Activated CD8-positive, alpha-beta memory T cell treated with anti-CD3 and anti-CD28 coated beads for 24 hours (primary cell): ENCODE data around the gene NXF2.
"Not testable (repeated sequence)": the region's sequence is repeated elsewhere in the genome, so short reads cannot be mapped to it uniquely, and the experiment has no call there.

Source experiments
- DNase-seq: peaks from one replicate; pipeline ENCODE4 v3.0.0-alpha.2; 2020

Gene NXF2

GRCh38 chrX:102246893-102247292 lies at the start of gene NXF2:
NXF2 (plus strand) TSS chrX:102247167; CDS start chrX:102307079, 59,912 bp downstream.
- DNase-seq = not testable (repeated sequence)

- DNase-seq = not testable (repeated sequence)
Observed at GRCh38 chrX:102207940-102208339, 39.0 kb upstream of the NXF2 start.

- DNase-seq = not testable (repeated sequence)
Observed at GRCh38 chrX:102214986-102215385, 32.0 kb upstream of the NXF2 start, which contains the start of gene TCP11X1. TCP11X1 (plus strand) TSS chrX:102215301.

GRCh38 chrX:102216497-102216896 lies 30.5 kb upstream of the NXF2 start:
- DNase-seq = not testable (repeated sequence)

- not testable (repeated sequence) for DNase-seq
Observed at GRCh38 chrX:102235678-102236077, 11.3 kb upstream of the NXF2 start.

GRCh38 chrX:102240265-102240664 lies 6.7 kb upstream of the NXF2 start:
- DNase-seq = not testable (repeated sequence)

- DNase-seq = not testable (repeated sequence)
Observed at GRCh38 chrX:102272231-102272630, 25.3 kb downstream of the NXF2 start.

- DNase-seq = no peak
Observed at GRCh38 chrX:102338162-102338561, 91.2 kb downstream of the NXF2 start.

- no peak for DNase-seq
Observed at GRCh38 chrX:102339312-102340298, 92.6 kb downstream of the NXF2 start.

- no peak for DNase-seq
Observed at GRCh38 chrX:102341867-102342266, 94.9 kb downstream of the NXF2 start.

- peak; percentile 89 for DNase-seq
Observed at GRCh38 chrX:102345916-102346315, 98.9 kb downstream of the NXF2 start.
